ENCODE data around the gene MORN1. TPM values are rescaled to one million over a fixed set of nuclear protein-coding genes. Genes with fewer than 3 reads are reported as not detected.
A peak's percentile ranks its signal among the peaks of the same experiment; 100 is the strongest.

The MORN1 gene
- total RNA-seq, 2 experiments from 2014 or later, result 5.3 to 6.5 TPM

DNA sequence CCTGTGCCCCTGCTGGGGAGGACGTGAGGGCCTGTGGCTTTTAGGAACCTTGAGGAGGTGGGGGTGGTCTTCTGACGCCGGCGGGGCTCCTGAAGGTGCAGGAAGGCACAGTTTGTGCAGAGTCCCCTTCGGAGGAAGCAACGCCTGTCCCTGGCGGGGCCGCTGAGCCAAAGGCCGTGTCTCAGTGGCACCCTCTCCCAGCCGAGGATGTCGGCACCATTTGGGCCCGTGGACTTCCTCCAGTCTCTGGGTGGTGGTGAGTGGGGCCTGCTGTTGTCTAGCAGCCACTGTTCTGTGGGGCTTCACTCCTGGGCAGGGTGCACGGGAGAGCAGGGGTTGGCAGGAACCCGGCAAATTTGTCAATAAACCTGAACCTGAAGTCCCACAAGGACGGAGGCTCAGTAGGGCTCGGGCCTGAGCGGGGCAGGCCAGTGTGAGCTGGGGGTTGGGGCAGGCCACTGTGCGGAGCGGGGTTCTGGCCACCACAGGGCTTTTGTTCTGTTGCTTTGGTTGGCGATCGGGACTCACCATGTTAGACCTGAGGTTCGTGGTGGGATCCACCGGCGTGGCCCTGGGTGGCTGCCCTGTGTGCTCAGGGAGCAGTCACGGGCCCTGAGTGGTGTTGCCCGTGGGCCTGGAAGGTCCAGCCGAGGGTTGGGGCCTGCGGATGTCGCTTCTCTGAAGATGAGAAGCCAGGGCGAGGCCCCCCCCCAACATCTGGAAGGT, 98.5 kb downstream of the MORN1 start:
- Histone ChIP-seq H3K4me1 (ENCODE audit: insufficient read depth, low read length) (peaks cover 100% of the 10 kb centered on the region), H3K4me3 (ENCODE audit: low read length) (no peak overlapping the region), H3K27me3 (ENCODE audit: control insufficient read depth in 1 of 2, insufficient read depth in 2 of 2, low read length in 2 of 2) (no peaks in the 10 kb centered on the region), H3K36me3 (ENCODE audit: insufficient read depth, low read length) (peaks cover 25% of the 10 kb centered on the region), H3K9me3 (ENCODE audit: control insufficient read depth in 1 of 2, insufficient read depth in 1 of 2, low read length in 2 of 2) (no peaks in the 10 kb centered on the region), H3K27ac (ENCODE audit: low read depth in 1 of 2, low read length in 2 of 2) (no peak overlapping the region)
- H3K27me3 Mint-ChIP-seq, result no peaks in the 10 kb centered on the region
- H3K9me3 Mint-ChIP-seq, result no peaks in the 10 kb centered on the region
- H3K36me3 Mint-ChIP-seq (ENCODE audit: low read depth), result peaks cover 72% of the 10 kb centered on the region
- TF ChIP-seq CTCF (IDR thresholded peaks at IDR 0.05), result no peak
- H3K4me3 Mint-ChIP-seq, result peak overlapping the region; percentile 62
- peaks cover 89% of the 10 kb centered on the region for H3K4me1 Mint-ChIP-seq (ENCODE audit: low read depth)
- H3K27ac Mint-ChIP-seq, result peak overlapping the region; percentile 99
- no peak for DNase-seq
- intact Hi-C loops (cut with DNase I, micrococcal nuclease), result no loop called here
- no peak for ATAC-seq (ENCODE audit: poor library complexity)
- ChIA-PET POLR2A (no interaction called here), CTCF (no interaction called here)

- ChIA-PET POLR2A (interaction anchor here (0.6 to 4.1 kb wide), 9 partner anchors 9 to 89 kb away, joined by 3 to 31 read pairs (median 4); partner anchors contain the start of gene SKI), CTCF (interaction anchor here (1.4 to 2.6 kb wide), 3 partner anchors 9 to 36 kb away, joined by 3 to 14 read pairs (median 4); no protein-coding TSS in a partner anchor)
- Mint-ChIP-seq H3K36me3 (ENCODE audit: low read depth) (peaks cover 69% of the 10 kb centered on the region), H3K9me3 (no peaks in the 10 kb centered on the region), H3K4me3 (peak overlapping the region; percentile 62), H3K4me1 (ENCODE audit: low read depth) (peaks cover 88% of the 10 kb centered on the region), H3K27me3 (no peaks in the 10 kb centered on the region), H3K27ac (peak overlapping the region; percentile 99)
- no peak overlapping the region for H3K4me3 ChIP-seq (ENCODE audit: low read length)
- peaks cover 13% of the 10 kb centered on the region for H3K36me3 ChIP-seq (ENCODE audit: insufficient read depth, low read length)
- ATAC-seq (ENCODE audit: poor library complexity) (no peak), DNase-seq (no peak)
- H3K27ac ChIP-seq (ENCODE audit: low read depth in 1 of 2, low read length in 2 of 2), result peak overlapping the region in 1 of 2 donors; percentile 66
- H3K27me3 ChIP-seq (ENCODE audit: control insufficient read depth in 1 of 2, insufficient read depth in 2 of 2, low read length in 2 of 2), result no peaks in the 10 kb centered on the region
- intact Hi-C loops (cut with DNase I, micrococcal nuclease), result no loop called here
- H3K9me3 ChIP-seq (ENCODE audit: control insufficient read depth in 1 of 2, insufficient read depth in 1 of 2, low read length in 2 of 2), result no peaks in the 10 kb centered on the region
- no peak for TF ChIP-seq CTCF (IDR thresholded peaks at IDR 0.05)
- peaks cover 99% of the 10 kb centered on the region for H3K4me1 ChIP-seq (ENCODE audit: insufficient read depth, low read length)
These were observed 99.8 kb downstream of the MORN1 start for GRCh38 chr1:2291577-2291976.

DNA sequence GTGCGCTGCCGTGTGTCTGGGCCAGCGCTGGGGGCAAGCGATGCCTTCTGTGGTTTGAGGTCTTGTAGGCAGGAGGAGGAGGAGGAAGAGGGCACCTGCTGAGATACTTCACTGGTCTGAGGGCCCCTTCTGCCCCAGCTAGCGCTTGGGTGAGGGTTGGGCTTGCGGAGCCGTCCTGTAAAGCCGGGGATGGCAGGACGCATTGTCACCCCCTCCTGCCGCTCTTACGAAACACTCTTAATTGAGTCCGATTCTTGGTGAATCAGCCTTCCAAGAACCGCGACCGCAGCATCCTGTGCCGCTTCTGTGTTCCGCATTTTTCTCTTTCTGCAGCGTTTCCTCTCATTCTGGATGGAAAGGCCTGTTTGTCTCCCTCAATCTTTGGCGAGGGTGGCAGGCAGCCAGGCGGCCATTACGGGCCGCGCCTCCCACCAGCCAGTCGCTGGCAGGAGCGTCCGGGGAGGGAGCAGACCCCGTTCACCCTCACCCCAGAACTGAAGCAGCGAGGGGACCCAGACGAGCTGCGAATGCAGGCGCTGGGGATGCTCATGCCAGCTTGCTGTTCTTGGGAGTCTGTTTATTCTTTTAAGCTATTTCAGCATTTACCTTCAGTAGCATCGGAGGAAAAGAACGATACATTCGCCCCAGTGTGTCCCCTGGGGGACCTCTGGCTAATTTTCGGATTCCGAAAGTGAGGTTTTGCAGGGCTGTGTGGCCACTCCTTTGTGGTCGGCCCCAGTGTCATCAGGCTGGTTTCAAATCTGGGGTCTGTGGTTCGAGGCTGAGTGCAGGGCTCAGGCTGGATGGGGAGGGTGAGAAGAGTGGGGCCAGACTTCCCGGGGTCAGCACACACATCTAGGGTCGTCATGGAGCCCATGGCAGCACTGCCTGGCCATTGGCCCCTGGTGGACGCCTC, 100.5 kb downstream of the MORN1 start:
- no peak for TF ChIP-seq CTCF (IDR thresholded peaks at IDR 0.05)
- ATAC-seq (ENCODE audit: poor library complexity) (peak; percentile 64), DNase-seq (peak; percentile 52 to 91 (median 76))
- ChIA-PET POLR2A (interaction anchor here (0.6 to 4.1 kb wide), 10 partner anchors 10 to 482 kb away, joined by 3 to 31 read pairs (median 5); partner anchors contain the start of gene SKI), CTCF (interaction anchor here (1.1 to 2.6 kb wide), 4 partner anchors 9 to 96 kb away, joined by 3 to 14 read pairs (median 4); partner anchors contain the start of gene FAAP20)
- Histone ChIP-seq H3K4me3 (ENCODE audit: low read length) (peak overlapping the region; percentile 51), H3K36me3 (ENCODE audit: insufficient read depth, low read length) (peaks cover 11% of the 10 kb centered on the region), H3K27me3 (ENCODE audit: control insufficient read depth in 1 of 2, insufficient read depth in 2 of 2, low read length in 2 of 2) (no peaks in the 10 kb centered on the region), H3K4me1 (ENCODE audit: insufficient read depth, low read length) (peaks cover 97% of the 10 kb centered on the region), H3K27ac (ENCODE audit: low read depth in 1 of 2, low read length in 2 of 2) (peak overlapping the region; percentile 60 to 66), H3K9me3 (ENCODE audit: control insufficient read depth in 1 of 2, insufficient read depth in 1 of 2, low read length in 2 of 2) (no peaks in the 10 kb centered on the region)
- H3K27ac Mint-ChIP-seq, result peak overlapping the region; percentile 99
- H3K4me1 Mint-ChIP-seq (ENCODE audit: low read depth), result peaks cover 87% of the 10 kb centered on the region
- H3K4me3 Mint-ChIP-seq, result peak overlapping the region; percentile 93
- intact Hi-C loops (cut with DNase I, micrococcal nuclease), result loop anchor here in 1 of 2 experiments (1.0 kb wide), 2 partner anchors 10 to 32 kb away; no protein-coding TSS in a partner anchor
- no peaks in the 10 kb centered on the region for H3K9me3 Mint-ChIP-seq
- no peaks in the 10 kb centered on the region for H3K27me3 Mint-ChIP-seq
- peaks cover 63% of the 10 kb centered on the region for H3K36me3 Mint-ChIP-seq (ENCODE audit: low read depth)

All from CD4-positive, alpha-beta T cell (primary cell).